B cell (primary cell): ENCODE measurements around the gene SLN. TPM values are rescaled to one million over a fixed set of nuclear protein-coding genes. Genes with fewer than 3 reads are reported as not detected.

Source experiments
- ATAC-seq: fragments of 200-7000 bp; cut with Tn5 transposase; one replicate; pipeline ENCODE4 v1.10.0; 2021; ENCODE audit warnings: low read depth, mild to moderate bottlenecking, moderate number of reproducible peaks, moderate library complexity
- CTCF ChIA-PET: fragments of 350-600 bp; sonication (Branson Sonifier 250); formaldehyde crosslinking; loops from one replicate; lab custom pipeline; 2021; ENCODE audit warnings: antibody characterized with exemption, inconsistent platforms; lab: Charles Lee
- POLR2A ChIA-PET: fragments of 350-600 bp; sonication (Branson Sonifier 250); formaldehyde crosslinking; loops from one replicate; lab custom pipeline; 2021; ENCODE audit warnings: antibody characterized with exemption; lab: Charles Lee
- DNase-seq: peaks from one replicate; pipeline ENCODE4 v3.0.0; 2013
- H2AFZ ChIP-seq: 2 replicates; pipeline ENCODE4 v1.6.1; 2012; ENCODE audit warnings: mild to moderate bottlenecking, low read depth, low read length; ENCODE audit not compliant: insufficient read depth, poor library complexity, severe bottlenecking
- H3K27ac ChIP-seq, 2 donors: 1 replicate in 1 of 2; 2 replicates in 1 of 2; pipeline ENCODE4 v1.5.1; 2012 to 2013; ENCODE audit warnings: low read length in 2 of 2, mild to moderate bottlenecking in 2 of 2, moderate library complexity in 1 of 2
- H3K27me3 ChIP-seq, 4 experiments: fragments of 200-600 bp in 1 of 4; sonication (generic) in 1 of 4; replicated peaks in 1 of 4; 1 replicate in 2 of 4; 2 replicates in 2 of 4; pipeline versions ENCODE4 v1.6.1 to v1.7.0; 2013 to 2016; ENCODE audit warnings: low read length in 3 of 4, mild to moderate bottlenecking in 2 of 4, mixed read lengths in 1 of 4, moderate library complexity in 1 of 4; ENCODE audit not compliant: insufficient read depth in 4 of 4, control insufficient read depth in 3 of 4; ENCODE audit errors: control extremely low read depth in 1 of 4
- H3K36me3 ChIP-seq, 2 experiments: replicated peaks in 1 of 2; 1 replicate in 1 of 2; 2 replicates in 1 of 2; pipeline versions ENCODE4 v1.6.1 to v1.7.1; 2013; ENCODE audit warnings: low read length in 1 of 2; ENCODE audit not compliant: insufficient read depth in 2 of 2, control insufficient read depth in 1 of 2; ENCODE audit errors: control extremely low read depth in 1 of 2, extremely low read depth in 1 of 2
- H3K4me1 ChIP-seq, 2 donors: fragments of 200-600 bp in 1 of 2; sonication (generic) in 1 of 2; 1 replicate in 1 of 2; 2 replicates in 1 of 2; pipeline versions ENCODE4 v1.5.1 to v1.6.1; 2013 to 2017; ENCODE audit warnings: low read length in 2 of 2; ENCODE audit not compliant: control insufficient read depth in 2 of 2, insufficient read depth in 2 of 2
- H3K4me2 ChIP-seq: replicated peaks from 2 replicates; pipeline ENCODE3; 2012; ENCODE audit warnings: mild to moderate bottlenecking, low read depth, low read length; ENCODE audit not compliant: poor library complexity, severe bottlenecking
- H3K4me3 ChIP-seq, 5 experiments: fragments of 200-600 bp in 1 of 5; sonication (generic) in 1 of 5; 1 replicate in 3 of 5; 2 replicates in 2 of 5; pipeline versions ENCODE4 v1.5.1 to v1.7.0; 2011 to 2016; ENCODE audit warnings: low read length in 4 of 5, mild to moderate bottlenecking in 4 of 5, low read depth in 2 of 5, control low read depth in 1 of 5, moderate library complexity in 1 of 5; ENCODE audit not compliant: insufficient read depth in 1 of 5; ENCODE audit errors: control extremely low read depth in 1 of 5, extremely low read depth in 1 of 5
- H3K79me2 ChIP-seq: fragments of 200-600 bp; sonication (generic); one replicate; pipeline ENCODE4 v1.6.0; 2016; ENCODE audit warnings: low read length; ENCODE audit not compliant: control insufficient read depth, insufficient read depth
- H3K9ac ChIP-seq: fragments of 200-600 bp; sonication (generic); 2 replicates; pipeline ENCODE4 v1.6.1; 2017; ENCODE audit warnings: mild to moderate bottlenecking, low read length, moderate library complexity
- H3K9me3 ChIP-seq, 3 donors: one replicate each; pipeline versions ENCODE4 v1.6.1 to v1.7.1; 2013; ENCODE audit warnings: low read length in 2 of 3; ENCODE audit not compliant: control insufficient read depth in 2 of 3, insufficient read depth in 1 of 3; ENCODE audit errors: control extremely low read depth in 1 of 3
- H4K20me1 ChIP-seq: 2 replicates; pipeline ENCODE4 v1.6.0; 2012; ENCODE audit warnings: mild to moderate bottlenecking, low read length; ENCODE audit not compliant: insufficient read depth, control insufficient read depth, poor library complexity, severe bottlenecking
- H3K27ac Mint-ChIP-seq: one replicate; pipeline ENCODE4 v1.8.0; 2021; ENCODE audit warnings: mixed read lengths
- H3K27me3 Mint-ChIP-seq: one replicate; pipeline ENCODE4 v1.8.0; 2021; ENCODE audit warnings: mixed read lengths
- H3K4me1 Mint-ChIP-seq: one replicate; pipeline ENCODE4 v1.8.0; 2021; ENCODE audit warnings: mixed read lengths
- H3K4me3 Mint-ChIP-seq: one replicate; pipeline ENCODE4 v1.8.0; 2021; ENCODE audit warnings: mixed read lengths
- H3K9me3 Mint-ChIP-seq: one replicate; pipeline ENCODE4 v1.8.0; 2022; ENCODE audit warnings: mixed read lengths; ENCODE audit not compliant: insufficient read depth
- EZH2 ChIP-seq: IDR thresholded peaks from 2 replicates; pipeline ENCODE4 v1.6.1; 2012; ENCODE audit warnings: borderline replicate concordance, low read depth, mild to moderate bottlenecking, moderate library complexity, low read length; ENCODE audit not compliant: insufficient read depth, poor library complexity, severe bottlenecking
- WGBS: methylation state at CpG from one replicate; pipeline ENCODE4 v1.1.5; 2013; ENCODE audit warnings: missing lambda C conversion rate; ENCODE audit not compliant: insufficient coverage; 5-methylcytosine and 5-hydroxymethylcytosine counted together
- intact Hi-C: fragments of 100-400 bp; cut with micrococcal nuclease; formaldehyde crosslinking; loops from one replicate; pipeline ENCODE4 v1.10.0; 2022
- polyA plus RNA-seq: library from polyadenylated mRNA; depleted of rRNA; stranded (reverse); fragments of >200 nt; gene quantifications from 2 replicates; pipeline ENCODE4 v1.2.3, GENCODE V29; 2012
- total RNA-seq, 2 donors: library from RNA; stranded (reverse); fragments of 120-200 nt in 1 of 2; gene quantifications; 1 replicate in 1 of 2; 2 replicates in 1 of 2; pipeline versions ENCODE4 v1.2.3 to v1.2.4, GENCODE V29; 2013 to 2022
- TF ChIP-seq, protein P1 (sequence below): fragments of 200-600 bp; IDR thresholded peaks from one replicate; pipeline ENCODE4 v1.8.0; 2022; ENCODE audit warnings: antibody characterized with exemption, mild to moderate bottlenecking

The SLN gene
- total and polyA plus RNA-seq, 2 donors (not counting 1 experiment from before 2014, with no cell fraction given), result not detected

DNA sequence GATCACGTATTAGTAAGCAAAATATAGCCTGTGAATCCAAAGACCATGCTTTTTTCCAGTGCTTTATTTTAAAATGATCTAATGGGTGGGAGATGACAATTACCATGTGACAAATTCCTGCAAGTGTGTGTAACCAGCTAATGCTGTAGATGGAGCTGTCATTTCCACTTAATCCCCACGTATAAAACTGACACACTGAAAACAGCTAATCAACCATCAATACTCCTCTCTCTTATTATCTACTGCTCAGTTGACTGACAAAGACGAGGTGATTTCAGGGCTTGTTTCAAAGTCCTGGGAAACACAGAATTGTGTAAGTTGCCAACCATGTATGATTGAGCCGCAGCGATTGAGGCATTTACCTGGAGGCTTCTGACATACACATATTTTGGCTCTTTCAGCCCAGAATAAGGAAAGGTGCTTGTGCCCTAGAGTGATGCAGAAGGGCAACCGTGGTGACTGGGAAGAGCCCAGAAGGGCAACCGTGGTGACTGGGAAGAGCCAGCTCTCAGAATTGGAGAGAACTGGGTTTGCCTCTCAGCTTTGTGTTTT lies 9.7 kb downstream of the SLN start:
- peaks cover 24% of the 10 kb centered on the region for H3K27me3 Mint-ChIP-seq

More for the DNA sequence above, 9.7 kb downstream of the SLN start:
- no peak overlapping the region for H3K27ac ChIP-seq
- Mint-ChIP-seq H3K4me1 (no peaks in the 10 kb centered on the region), H3K27ac (no peak overlapping the region), H3K9me3 (no peaks in the 10 kb centered on the region), H3K4me3 (no peak overlapping the region)
- no peaks in the 10 kb centered on the region for H3K36me3 ChIP-seq
- H3K4me1 ChIP-seq, result no peaks in the 10 kb centered on the region
- DNase-seq (no peak), ATAC-seq (no peak)
- H3K27me3 ChIP-seq, result no peaks in the 10 kb centered on the region
- no peak overlapping the region for H3K4me2 ChIP-seq
- intact Hi-C loops, result no loop called here
- H3K9ac ChIP-seq, result no peak overlapping the region
- ChIA-PET POLR2A (no interaction called here), CTCF (no interaction called here)
- 87% methylated on average over 4 of the region's 7 CpGs for WGBS
- H3K4me3 ChIP-seq, result no peak overlapping the region
- H3K9me3 ChIP-seq, result no peaks in the 10 kb centered on the region
- no peak overlapping the region for H2AFZ ChIP-seq
- no peaks in the 10 kb centered on the region for H4K20me1 ChIP-seq
- no peaks in the 10 kb centered on the region for H3K79me2 ChIP-seq
- TF ChIP-seq EZH2, result no peak
- TF ChIP-seq, protein P1, sequence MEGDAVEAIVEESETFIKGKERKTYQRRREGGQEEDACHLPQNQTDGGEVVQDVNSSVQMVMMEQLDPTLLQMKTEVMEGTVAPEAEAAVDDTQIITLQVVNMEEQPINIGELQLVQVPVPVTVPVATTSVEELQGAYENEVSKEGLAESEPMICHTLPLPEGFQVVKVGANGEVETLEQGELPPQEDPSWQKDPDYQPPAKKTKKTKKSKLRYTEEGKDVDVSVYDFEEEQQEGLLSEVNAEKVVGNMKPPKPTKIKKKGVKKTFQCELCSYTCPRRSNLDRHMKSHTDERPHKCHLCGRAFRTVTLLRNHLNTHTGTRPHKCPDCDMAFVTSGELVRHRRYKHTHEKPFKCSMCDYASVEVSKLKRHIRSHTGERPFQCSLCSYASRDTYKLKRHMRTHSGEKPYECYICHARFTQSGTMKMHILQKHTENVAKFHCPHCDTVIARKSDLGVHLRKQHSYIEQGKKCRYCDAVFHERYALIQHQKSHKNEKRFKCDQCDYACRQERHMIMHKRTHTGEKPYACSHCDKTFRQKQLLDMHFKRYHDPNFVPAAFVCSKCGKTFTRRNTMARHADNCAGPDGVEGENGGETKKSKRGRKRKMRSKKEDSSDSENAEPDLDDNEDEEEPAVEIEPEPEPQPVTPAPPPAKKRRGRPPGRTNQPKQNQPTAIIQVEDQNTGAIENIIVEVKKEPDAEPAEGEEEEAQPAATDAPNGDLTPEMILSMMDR, result no peak
